GM19043 (cell line): ENCODE results near the gene UNC13C.

Experiments
- ATAC-seq: cut with Tn5 transposase; IDR thresholded peaks from one replicate; pipeline ENCODE4 v1.9.1; 2021; ENCODE audit warnings: low read depth; ENCODE audit not compliant: unreplicated experiment

The UNC13C gene

DNA sequence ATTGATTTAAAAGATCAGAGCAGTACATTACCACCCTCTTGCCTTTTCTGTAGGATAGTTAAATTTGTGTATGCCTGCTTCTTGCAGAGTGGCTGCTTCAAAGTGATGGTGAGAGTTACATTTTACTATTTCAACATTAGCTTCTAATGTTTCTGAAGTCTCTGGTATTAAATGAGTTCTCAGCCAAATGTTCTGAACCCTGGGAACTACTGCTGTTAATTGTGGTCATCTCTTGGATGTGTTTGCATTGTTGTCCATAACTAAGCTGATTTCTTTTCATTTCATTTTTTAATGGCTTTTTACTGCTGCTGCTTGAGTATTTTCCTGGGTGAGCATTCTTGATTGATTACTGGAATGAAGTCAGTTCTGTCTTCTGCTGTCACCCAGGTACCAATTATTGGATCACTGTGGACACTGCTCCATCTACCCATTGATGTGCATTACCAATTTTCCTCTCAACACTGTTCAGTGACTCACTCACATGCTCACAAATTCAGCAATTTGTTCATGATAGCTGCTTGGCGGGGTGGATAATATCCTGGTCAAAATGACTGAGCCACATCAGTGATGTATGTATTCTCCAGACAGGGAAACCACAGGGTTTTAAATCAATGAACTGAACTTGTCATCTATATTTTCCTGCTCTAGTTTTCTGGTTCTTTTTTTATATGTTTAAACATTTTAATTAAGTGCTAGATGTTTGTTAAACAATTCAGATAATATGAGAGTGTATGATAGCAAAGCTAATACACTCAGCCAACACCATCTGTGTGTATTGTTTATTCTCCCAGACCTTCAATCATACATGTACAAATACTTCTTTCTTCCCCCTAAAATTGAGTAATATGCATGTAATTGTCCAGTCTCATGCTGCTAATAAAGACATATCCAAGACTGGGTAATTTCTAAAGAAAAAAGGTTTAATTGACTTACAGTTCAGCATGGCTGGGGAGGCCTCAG is 630.9 kb downstream of the UNC13C start:
- ATAC-seq, result no peak

DNA sequence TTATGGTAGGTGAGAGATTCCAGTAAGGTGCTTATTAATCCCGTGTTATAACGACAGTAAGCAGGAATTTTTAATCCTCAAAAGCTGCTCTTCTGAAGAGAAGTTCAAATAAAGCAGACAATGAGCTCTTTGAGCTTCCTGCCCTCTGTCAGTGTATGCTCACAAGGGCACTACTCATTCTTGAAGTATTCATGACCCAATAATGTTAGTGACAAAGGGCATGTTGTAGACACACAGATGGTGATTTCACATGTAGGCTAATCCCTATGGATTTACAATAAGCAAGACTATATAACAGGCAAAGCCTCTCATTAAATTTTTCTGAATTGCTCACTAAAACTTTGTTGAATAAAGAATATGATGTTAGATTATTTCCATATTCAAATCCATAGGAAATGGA is 639.9 kb downstream of the UNC13C start:
- ATAC-seq, result no peak

DNA sequence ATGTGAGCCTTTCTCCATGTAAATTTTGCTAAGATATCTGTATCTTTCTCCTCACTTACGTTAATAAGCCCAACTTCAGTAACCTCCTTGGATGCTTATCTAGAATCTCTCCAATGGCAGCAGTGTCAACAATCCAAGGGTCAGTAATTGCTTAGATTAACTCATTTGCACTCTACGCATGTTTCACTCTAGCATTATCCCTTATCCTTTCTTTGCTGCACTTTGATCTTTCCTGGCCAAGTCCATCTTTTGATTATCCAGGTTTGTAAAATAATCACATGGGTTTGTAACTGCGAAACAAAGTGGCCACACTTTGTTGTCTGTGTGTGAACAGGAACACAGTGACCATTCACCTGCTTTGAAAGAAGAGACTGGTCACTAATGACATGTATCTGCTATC is 640.9 kb downstream of the UNC13C start:
- ATAC-seq, result no peak

DNA sequence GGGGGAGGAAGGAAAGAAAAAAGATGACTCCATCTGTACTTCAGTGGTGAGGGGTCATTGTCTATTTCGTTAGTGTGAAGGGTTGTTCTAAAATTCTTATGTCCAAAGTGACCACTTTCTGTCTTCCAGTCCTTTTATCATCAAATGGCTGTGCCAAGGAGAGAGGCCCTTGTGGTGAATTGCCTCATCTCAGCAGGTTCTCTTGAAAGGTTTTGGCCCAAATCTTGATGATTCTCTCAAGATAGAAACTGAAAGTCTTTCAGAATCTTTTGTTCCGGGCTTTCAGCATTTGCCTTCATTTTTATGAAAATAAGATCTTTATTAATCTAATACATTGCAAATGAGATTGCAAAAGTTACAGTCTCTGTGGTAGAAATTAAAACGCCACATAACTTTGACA is 642.7 kb downstream of the UNC13C start:
- ATAC-seq, result no peak

DNA sequence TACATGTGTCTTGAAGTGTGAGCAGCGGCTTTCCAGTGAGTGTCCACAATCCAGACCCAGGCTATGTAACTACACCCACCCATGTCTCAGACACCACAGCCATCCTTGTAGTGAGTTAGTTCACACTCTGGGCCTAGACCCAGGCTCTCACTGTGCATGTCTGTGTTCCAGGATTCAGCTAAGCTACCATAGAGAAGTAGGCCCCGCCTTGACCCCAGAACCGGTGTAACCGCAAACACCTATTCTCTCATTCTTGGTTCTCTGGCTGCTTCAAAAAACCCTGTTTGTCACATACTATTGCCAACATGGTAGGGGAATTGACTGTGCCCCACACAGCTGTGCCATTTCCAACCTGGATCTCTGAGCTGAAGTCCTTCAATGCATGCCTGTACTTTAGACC is 657.9 kb downstream of the UNC13C start:
- no peak for ATAC-seq

DNA sequence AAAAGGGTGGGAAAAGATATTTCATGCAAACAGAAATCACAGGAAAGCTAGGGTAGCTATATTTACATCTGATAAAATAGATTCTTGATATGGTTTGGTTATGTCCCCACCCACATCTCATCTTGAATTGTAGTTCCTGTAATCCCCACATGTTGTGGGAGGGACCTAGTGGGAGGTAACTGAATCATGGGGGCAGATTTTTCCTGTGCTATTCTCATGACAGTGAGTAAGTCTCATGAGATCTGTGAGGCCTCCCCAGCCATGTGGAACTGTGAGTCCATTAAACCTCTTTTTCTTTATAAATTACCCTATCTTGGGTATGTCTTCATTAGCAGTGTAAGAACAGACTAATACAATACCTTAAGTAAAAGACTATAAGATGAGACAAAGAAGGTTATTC is 660.4 kb downstream of the UNC13C start:
- no peak for ATAC-seq

DNA sequence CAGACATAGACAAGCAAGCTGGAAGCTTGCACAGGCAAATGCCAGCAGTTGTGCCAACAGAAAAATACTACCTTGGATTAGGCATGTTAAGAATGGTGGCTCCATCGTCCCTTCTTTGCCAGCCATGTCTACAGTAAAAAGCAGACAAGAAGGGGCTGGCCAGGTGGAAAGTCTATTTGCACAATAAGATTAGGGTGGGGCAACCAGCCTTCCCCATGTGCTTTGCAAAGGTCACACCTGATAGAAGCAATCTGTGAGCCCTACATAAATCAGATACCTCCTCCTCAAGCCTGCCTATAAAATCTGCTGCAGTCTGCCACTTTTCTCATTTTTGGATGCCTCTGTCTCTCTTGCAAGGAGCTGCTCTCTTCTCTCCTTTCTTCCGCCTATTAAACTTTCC is 662.6 kb downstream of the UNC13C start:
- ATAC-seq, result no peak

DNA sequence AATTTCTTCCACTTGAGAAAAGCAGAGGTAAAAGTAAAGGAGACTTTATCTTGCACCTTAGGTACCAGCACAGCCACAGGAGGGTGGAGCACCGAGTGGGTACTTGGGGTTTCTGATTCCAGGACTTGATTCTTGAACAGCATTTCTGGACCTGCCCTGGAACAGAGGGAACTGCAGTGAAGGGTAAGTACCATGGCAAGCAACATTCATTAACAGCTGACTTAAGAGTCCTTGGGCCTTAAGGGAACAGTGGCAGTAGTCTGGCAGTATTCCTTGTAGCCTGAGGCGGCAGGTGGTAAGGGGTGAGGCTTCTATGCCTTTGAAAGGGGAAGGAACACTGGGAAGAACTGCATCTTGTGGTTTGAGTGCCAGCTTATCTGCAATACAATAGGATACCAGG is 666.6 kb downstream of the UNC13C start:
- no peak for ATAC-seq

DNA sequence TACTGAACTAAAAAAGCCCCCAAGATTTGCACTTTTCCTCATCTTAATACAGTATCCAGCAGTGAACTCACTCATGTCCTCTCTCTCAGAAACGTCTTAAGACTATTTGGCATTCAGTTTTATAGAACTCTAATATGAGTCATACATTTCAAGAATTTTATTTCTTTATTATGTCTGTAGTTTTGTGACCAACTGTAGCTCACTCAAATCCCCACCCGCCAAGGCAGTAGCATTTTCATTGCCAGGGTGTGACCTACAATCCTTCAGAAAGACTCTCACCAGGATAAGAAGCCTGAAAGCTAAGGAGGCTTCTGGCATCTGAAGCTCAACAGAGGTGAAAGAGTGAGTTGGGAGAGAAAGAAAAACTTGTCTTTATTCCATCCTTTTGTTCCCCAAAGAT is 681.4 kb downstream of the UNC13C start:
- ATAC-seq, result no peak

DNA sequence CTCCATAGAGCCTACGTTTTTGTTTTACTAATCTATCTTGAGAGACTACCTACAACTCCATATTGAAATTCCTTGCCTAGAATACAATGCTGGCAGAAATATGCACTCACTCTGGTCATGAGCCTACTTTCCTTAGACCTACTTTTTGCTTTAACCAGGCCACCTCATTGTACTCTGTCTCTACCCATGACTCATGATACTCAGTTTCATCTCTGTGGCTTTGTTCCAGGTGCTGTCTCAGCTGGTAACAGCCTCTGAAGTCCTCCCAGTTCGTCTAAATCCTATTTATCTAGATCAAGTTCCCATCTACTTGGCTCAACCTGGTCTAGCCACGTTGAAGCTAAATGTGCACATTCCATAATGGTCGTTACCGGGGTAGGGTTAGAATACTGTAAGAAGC is 682.1 kb downstream of the UNC13C start:
- no peak for ATAC-seq

DNA sequence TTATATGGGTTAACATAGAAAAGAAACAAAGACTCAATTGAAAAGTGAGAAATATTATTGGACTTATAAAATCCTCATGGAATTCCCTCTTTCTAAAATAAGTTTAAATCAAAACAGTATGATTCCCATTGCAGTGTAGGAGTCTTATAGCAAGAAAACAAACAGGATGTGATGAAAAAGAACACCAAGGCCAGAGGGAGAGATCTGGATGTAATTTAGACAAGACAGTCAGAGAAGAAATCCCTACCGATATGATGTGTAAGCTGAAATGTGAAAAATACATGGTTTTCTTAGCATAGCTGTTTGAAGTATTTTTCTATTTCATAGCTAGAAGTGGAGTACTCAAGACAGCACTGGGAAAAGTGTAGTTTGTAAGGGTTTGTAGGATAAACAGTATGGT is 697.0 kb downstream of the UNC13C start:
- ATAC-seq, result no peak

DNA sequence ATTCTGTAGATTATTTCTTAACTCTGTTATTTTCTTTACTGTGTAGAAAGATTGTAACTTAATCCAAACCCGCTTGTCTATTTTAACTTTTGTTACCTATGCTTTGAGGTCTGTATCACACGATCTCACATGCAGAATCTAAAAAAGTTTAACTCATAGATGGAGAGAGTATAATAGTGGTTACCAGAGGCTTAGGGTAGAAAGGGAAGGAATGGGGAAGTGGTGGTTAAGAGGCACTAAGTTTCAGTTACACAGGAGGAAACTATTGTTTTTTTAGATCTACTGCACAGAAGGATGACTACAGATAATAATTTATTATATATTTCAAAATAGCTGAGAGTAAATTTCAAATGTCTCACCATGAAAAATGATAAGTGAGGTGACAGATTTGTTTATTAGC is 703.3 kb downstream of the UNC13C start:
- no peak for ATAC-seq
